Smooth muscle cell (in vitro differentiated cells): ENCODE results near the gene PPP1R3D. TPM values are rescaled to one million over a fixed set of nuclear protein-coding genes. Genes with fewer than 3 reads are reported as not detected.
A peak's percentile ranks its signal among the peaks of the same experiment; 100 is the strongest.

Source experiments
- DNase-seq: peaks from one replicate; lab custom pipeline; 2025; ENCODE audit not compliant: unreplicated experiment; lab: John Stamatoyannopoulos, UW
- H2AFZ ChIP-seq: fragments of 200-600 bp; sonication (generic); 2 replicates; pipeline ENCODE4 v1.6.0; 2016; ENCODE audit warnings: antibody characterized with exemption, low read depth, mild to moderate bottlenecking
- H3F3A ChIP-seq: fragments of 200-600 bp; sonication (generic); 2 replicates; pipeline ENCODE4 v1.6.0; 2017; ENCODE audit warnings: antibody characterized with exemption, low read depth
- H3K27ac ChIP-seq: fragments of 200-600 bp; sonication (generic); 2 replicates; pipeline ENCODE4 v1.5.1; 2016; ENCODE audit warnings: low read depth, mild to moderate bottlenecking
- H3K27me3 ChIP-seq: fragments of 200-600 bp; sonication (generic); 2 replicates; pipeline ENCODE4 v1.6.1; 2016; ENCODE audit warnings: low read depth, mild to moderate bottlenecking
- H3K36me3 ChIP-seq: fragments of 200-600 bp; sonication (generic); 2 replicates; pipeline ENCODE4 v1.5.1; 2016; ENCODE audit warnings: low read depth
- H3K4me1 ChIP-seq: fragments of 200-600 bp; sonication (generic); 2 replicates; pipeline ENCODE4 v1.5.1; 2016; ENCODE audit warnings: low read depth
- H3K4me2 ChIP-seq: fragments of 200-600 bp; sonication (generic); 2 replicates; pipeline ENCODE4 v1.6.0; 2016; ENCODE audit warnings: mild to moderate bottlenecking
- H3K4me3 ChIP-seq: fragments of 200-600 bp; sonication (generic); 2 replicates; pipeline ENCODE4 v1.5.1; 2016; ENCODE audit warnings: mild to moderate bottlenecking
- H3K79me2 ChIP-seq: fragments of 200-600 bp; sonication (generic); 2 replicates; pipeline ENCODE4 v1.6.0; 2016; ENCODE audit warnings: low read depth, mild to moderate bottlenecking
- H3K9ac ChIP-seq: fragments of 200-600 bp; sonication (generic); 2 replicates; pipeline ENCODE4 v1.6.0; 2016; ENCODE audit warnings: low read depth
- H3K9me3 ChIP-seq: fragments of 200-600 bp; sonication (generic); replicated peaks from 2 replicates; pipeline ENCODE4 v1.5.1; 2016; ENCODE audit warnings: low read depth
- H4K20me1 ChIP-seq: fragments of 200-600 bp; sonication (generic); 2 replicates; pipeline ENCODE4 v1.6.0; 2016; ENCODE audit warnings: low read depth
- WGBS: methylation state at CpG from one replicate; pipeline ENCODE4 v1.1.7; 2016; ENCODE audit warnings: low lambda C conversion rate; 5-methylcytosine and 5-hydroxymethylcytosine counted together
- polyA plus RNA-seq: library from polyadenylated mRNA; unstranded; fragments of >200 nt; fragmentation: Nextera tagmentation; extraction: Ambion mirVana; gene quantifications from 2 replicates; pipeline ENCODE4 v1.2.1, GENCODE V29; 2016
- total RNA-seq: library from RNA; depleted of rRNA; stranded (reverse); fragments of >200 nt; gene quantifications from 2 replicates; pipeline ENCODE4 v1.2.3, GENCODE V29; 2014
- TF ChIP-seq, protein P1 (sequence below): fragments of 200-600 bp; sonication (generic); IDR thresholded peaks from 2 replicates; pipeline ENCODE4 v1.5.1; 2017; ENCODE audit warnings: borderline replicate concordance, mild to moderate bottlenecking, antibody characterized with exemption; ENCODE audit not compliant: insufficient read depth, poor library complexity, severe bottlenecking

PPP1R3D gene
- total RNA-seq (4.9 and 5.1 TPM in 2 replicates), polyA plus RNA-seq (1.9 and 2.6 TPM in 2 replicates)

DNA sequence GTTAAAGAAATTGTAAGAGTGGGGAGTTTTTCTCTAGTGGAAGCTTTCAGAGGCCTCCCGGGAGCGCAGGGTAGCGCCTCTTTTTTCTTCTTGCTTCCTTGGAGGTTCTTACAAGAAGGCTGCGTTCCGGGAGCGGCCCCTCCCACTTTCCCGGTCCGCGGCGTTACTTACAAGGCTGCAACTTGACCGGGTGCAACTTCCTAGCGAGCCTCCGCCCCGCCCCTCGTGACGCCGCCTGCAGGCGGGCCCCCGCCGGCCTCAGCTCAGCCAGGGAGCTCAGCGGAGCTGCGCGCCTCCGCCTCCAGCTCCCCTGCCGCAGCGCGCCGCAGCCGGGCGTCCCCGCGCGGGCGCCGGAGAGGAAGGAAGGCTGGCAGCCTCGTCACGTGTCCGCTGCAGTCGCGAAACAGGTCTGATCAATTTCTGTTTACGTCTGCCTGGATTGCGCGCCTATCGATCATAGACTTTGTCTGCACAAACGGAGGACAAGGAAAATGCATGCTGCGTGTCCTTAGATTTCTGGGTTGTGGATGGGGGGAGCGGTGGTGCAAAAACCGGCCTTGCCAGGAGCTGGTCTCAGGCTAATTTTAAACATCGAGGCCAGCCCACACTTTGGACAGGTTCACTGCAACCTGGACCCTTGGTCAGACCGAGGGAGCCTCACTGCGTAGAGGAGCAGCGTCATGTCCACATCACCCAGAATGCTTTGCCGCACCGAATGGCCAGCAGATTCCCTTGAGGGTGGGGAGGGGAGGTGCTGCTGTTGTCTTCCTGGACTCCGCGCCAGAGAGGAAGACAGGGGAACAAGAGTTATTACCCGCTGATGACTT lies at the start of gene PPP1R3D, which contains the start of gene FAM217B:
Gene PPP1R3D (minus strand): TSS at position 177 of the 827 bp plus-strand sequence. CDS start 374 bp downstream, outside the sequence.
Gene FAM217B (plus strand): TSS at position 261 of the 827 bp plus-strand sequence. CDS start 3,555 bp downstream, outside the sequence.
- Histone ChIP-seq H3K4me1 (peaks cover 8% of the 10 kb centered on the region), H2AFZ (peak within 1 kb of the TSS; percentile 99), H3K36me3 (no peaks in the 10 kb centered on the region), H3K9ac (peak within 1 kb of the TSS; percentile 88), H3F3A (peaks cover 4% of the 10 kb centered on the region), H3K9me3 (no peaks in the 10 kb centered on the region), H3K27me3 (no peaks in the 10 kb centered on the region), H3K27ac (peak within 1 kb of the TSS; percentile 91), H3K79me2 (peaks cover 13% of the 10 kb centered on the region), H4K20me1 (peaks cover 21% of the 10 kb centered on the region), H3K4me2 (peak within 1 kb of the TSS; percentile 92), H3K4me3 (peak within 1 kb of the TSS; percentile 72)
- TF ChIP-seq, protein P1, sequence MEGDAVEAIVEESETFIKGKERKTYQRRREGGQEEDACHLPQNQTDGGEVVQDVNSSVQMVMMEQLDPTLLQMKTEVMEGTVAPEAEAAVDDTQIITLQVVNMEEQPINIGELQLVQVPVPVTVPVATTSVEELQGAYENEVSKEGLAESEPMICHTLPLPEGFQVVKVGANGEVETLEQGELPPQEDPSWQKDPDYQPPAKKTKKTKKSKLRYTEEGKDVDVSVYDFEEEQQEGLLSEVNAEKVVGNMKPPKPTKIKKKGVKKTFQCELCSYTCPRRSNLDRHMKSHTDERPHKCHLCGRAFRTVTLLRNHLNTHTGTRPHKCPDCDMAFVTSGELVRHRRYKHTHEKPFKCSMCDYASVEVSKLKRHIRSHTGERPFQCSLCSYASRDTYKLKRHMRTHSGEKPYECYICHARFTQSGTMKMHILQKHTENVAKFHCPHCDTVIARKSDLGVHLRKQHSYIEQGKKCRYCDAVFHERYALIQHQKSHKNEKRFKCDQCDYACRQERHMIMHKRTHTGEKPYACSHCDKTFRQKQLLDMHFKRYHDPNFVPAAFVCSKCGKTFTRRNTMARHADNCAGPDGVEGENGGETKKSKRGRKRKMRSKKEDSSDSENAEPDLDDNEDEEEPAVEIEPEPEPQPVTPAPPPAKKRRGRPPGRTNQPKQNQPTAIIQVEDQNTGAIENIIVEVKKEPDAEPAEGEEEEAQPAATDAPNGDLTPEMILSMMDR = peak; percentile 13
- peak; percentile 85 for DNase-seq
- under 1% methylated on average over 56 of the region's 57 CpGs for WGBS

- no peak overlapping the region for H3K27ac ChIP-seq
Measured at GRCh38 chr20:59988141-59988540, 48.0 kb upstream of the PPP1R3D start.

GRCh38 chr20:59987135-59987534 lies 47.0 kb upstream of the PPP1R3D start:
- no peak for DNase-seq
- no peaks in the 10 kb centered on the region for H3F3A ChIP-seq
- no peaks in the 10 kb centered on the region for H3K9me3 ChIP-seq
- WGBS = 71% methylated on average over 7 of the region's 7 CpGs
- H3K4me1 ChIP-seq = no peaks in the 10 kb centered on the region
- TF ChIP-seq, protein P1 = no peak
- H3K27me3 ChIP-seq = no peaks in the 10 kb centered on the region
- H3K36me3 ChIP-seq = no peaks in the 10 kb centered on the region
- no peaks in the 10 kb centered on the region for H4K20me1 ChIP-seq
- no peak overlapping the region for H3K4me2 ChIP-seq
- H2AFZ ChIP-seq = no peak overlapping the region
- H3K79me2 ChIP-seq = no peaks in the 10 kb centered on the region
- H3K9ac ChIP-seq = no peak overlapping the region
- H3K4me3 ChIP-seq = no peak overlapping the region
- H3K27ac ChIP-seq = no peak overlapping the region

More at GRCh38 chr20:59988141-59988540, 48.0 kb upstream of the PPP1R3D start:
- Histone ChIP-seq H3K79me2 (no peaks in the 10 kb centered on the region), H3F3A (no peaks in the 10 kb centered on the region), H3K9ac (no peak overlapping the region), H2AFZ (no peak overlapping the region), H3K4me1 (no peaks in the 10 kb centered on the region), H3K27me3 (no peaks in the 10 kb centered on the region), H3K4me3 (no peak overlapping the region), H4K20me1 (no peaks in the 10 kb centered on the region), H3K36me3 (no peaks in the 10 kb centered on the region), H3K9me3 (no peaks in the 10 kb centered on the region), H3K4me2 (no peak overlapping the region)
- TF ChIP-seq, protein P1 = no peak
- no peak for DNase-seq
- WGBS = 59% methylated on average over 5 of the region's 5 CpGs
